DOHH2 (cell line): ENCODE data around the gene PTPRN2.

Experiments used
- EZH2phosphoT487 ChIP-seq: fragments of 200-600 bp; sonication (generic); IDR thresholded peaks from 2 replicates; pipeline ENCODE4 v1.6.1; 2017; ENCODE audit warnings: borderline replicate concordance, mild to moderate bottlenecking, antibody characterized with exemption, low read length, moderate library complexity, mixed read lengths
- TF ChIP-seq, protein P1 (sequence below): fragments of 200-600 bp; sonication (generic); IDR thresholded peaks from one replicate; pipeline ENCODE4 v1.5.1; 2014; ENCODE audit warnings: antibody characterized with exemption, mild to moderate bottlenecking, low read depth, low read length; ENCODE audit not compliant: poor library complexity, severe bottlenecking

DNA sequence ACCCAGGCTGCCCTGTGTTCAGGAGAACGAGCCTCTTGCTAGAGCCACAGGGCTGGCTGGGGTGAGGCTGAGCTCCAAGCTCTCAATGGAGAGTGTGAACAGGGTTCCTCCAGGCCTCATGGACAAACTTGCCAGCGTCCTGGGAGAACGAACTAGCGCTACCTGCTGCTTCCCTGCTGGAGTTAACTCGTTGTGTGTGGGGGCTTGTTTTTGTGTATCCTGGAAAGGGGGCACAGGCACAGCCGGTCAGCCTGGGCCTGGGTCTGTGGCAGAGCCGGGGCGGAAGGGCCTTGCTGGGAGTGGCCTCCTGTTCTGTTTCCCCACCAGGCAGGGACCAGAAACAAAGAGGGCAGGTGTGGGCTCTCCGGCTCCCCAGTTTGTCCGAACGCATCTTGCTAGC lies 991.6 kb downstream of the PTPRN2 start:
- TF ChIP-seq, protein P1, sequence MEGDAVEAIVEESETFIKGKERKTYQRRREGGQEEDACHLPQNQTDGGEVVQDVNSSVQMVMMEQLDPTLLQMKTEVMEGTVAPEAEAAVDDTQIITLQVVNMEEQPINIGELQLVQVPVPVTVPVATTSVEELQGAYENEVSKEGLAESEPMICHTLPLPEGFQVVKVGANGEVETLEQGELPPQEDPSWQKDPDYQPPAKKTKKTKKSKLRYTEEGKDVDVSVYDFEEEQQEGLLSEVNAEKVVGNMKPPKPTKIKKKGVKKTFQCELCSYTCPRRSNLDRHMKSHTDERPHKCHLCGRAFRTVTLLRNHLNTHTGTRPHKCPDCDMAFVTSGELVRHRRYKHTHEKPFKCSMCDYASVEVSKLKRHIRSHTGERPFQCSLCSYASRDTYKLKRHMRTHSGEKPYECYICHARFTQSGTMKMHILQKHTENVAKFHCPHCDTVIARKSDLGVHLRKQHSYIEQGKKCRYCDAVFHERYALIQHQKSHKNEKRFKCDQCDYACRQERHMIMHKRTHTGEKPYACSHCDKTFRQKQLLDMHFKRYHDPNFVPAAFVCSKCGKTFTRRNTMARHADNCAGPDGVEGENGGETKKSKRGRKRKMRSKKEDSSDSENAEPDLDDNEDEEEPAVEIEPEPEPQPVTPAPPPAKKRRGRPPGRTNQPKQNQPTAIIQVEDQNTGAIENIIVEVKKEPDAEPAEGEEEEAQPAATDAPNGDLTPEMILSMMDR, result no peak
- TF ChIP-seq EZH2phosphoT487, result no peak
